NK-92 treated with Interleukin-12 subunit alpha and Interleukin-12 subunit beta, amount 100 ng/mL, for 24 hours (cell line): ENCODE measurements around the gene RAB11FIP3.

Source experiments
- DNase-seq: peaks from one replicate; lab custom pipeline; 2025; lab: John Stamatoyannopoulos, UW

Gene RAB11FIP3

GRCh38 chr16:518858-519257 lies 93.4 kb downstream of the RAB11FIP3 start:
- no peak for DNase-seq

- DNase-seq = no peak
Measured at GRCh38 chr16:519425-519824, 94.0 kb downstream of the RAB11FIP3 start.

GRCh38 chr16:519841-520687 lies 94.6 kb downstream of the RAB11FIP3 start:
- DNase-seq = no peak

- DNase-seq = no peak
Measured at GRCh38 chr16:520847-521246, 95.4 kb downstream of the RAB11FIP3 start.

GRCh38 chr16:521381-522210 lies 96.1 kb downstream of the RAB11FIP3 start:
- no peak for DNase-seq

- DNase-seq = no peak
Measured at GRCh38 chr16:522320-523096, 97.1 kb downstream of the RAB11FIP3 start.

GRCh38 chr16:523097-523741 lies 97.8 kb downstream of the RAB11FIP3 start:
- no peak for DNase-seq

- no peak for DNase-seq
Measured at GRCh38 chr16:524274-525040, 99.0 kb downstream of the RAB11FIP3 start.

GRCh38 chr16:525123-525519 lies 99.7 kb downstream of the RAB11FIP3 start:
- no peak for DNase-seq

GRCh38 chr16:525520-526180 lies 100.2 kb downstream of the RAB11FIP3 start:
- peak; percentile 71 for DNase-seq

- DNase-seq = no peak
Measured at GRCh38 chr16:526181-527014, 100.9 kb downstream of the RAB11FIP3 start.

- peak; percentile 80 for DNase-seq
Measured at GRCh38 chr16:527015-527903, 101.8 kb downstream of the RAB11FIP3 start, which contains the start of gene CAPN15. Gene CAPN15, plus strand, starts transcription at chr16:527712. Its CDS starts 19,127 bp downstream, at chr16:546839.

- DNase-seq = no peak
Measured at GRCh38 chr16:528111-529011, 102.9 kb downstream of the RAB11FIP3 start.

GRCh38 chr16:529012-529575 lies 103.6 kb downstream of the RAB11FIP3 start:
- peak; percentile 17 for DNase-seq

GRCh38 chr16:530111-530817 lies 104.8 kb downstream of the RAB11FIP3 start:
- no peak for DNase-seq

- DNase-seq = no peak
Measured at GRCh38 chr16:531494-532125, 106.2 kb downstream of the RAB11FIP3 start.
